Neural progenitor cell (in vitro differentiated cells): ENCODE data around the gene TFPI. TPM values are rescaled to one million over a fixed set of nuclear protein-coding genes. Genes with fewer than 3 reads are reported as not detected.
A peak's percentile ranks its signal among the peaks of the same experiment; 100 is the strongest.

Source experiments
- DNase-seq: peaks from one replicate; pipeline ENCODE4 v3.0.0-alpha.2; 2016; ENCODE audit warnings: low spot score
- H2AFZ ChIP-seq: fragments of 200-600 bp; sonication (generic); replicated peaks from 2 replicates; pipeline ENCODE4 v1.6.1; 2016; ENCODE audit warnings: antibody characterized with exemption
- H3F3A ChIP-seq: fragments of 200-600 bp; sonication (generic); 2 replicates; pipeline ENCODE4 v1.6.1; 2016; ENCODE audit warnings: antibody characterized with exemption, low read depth
- H3K27ac ChIP-seq: fragments of 200-600 bp; sonication (generic); 2 replicates; pipeline ENCODE4 v1.5.1; 2016; ENCODE audit warnings: mild to moderate bottlenecking
- H3K27me3 ChIP-seq: fragments of 200-600 bp; sonication (generic); 2 replicates; pipeline ENCODE4 v1.6.1; 2016; ENCODE audit warnings: mild to moderate bottlenecking, moderate library complexity
- H3K36me3 ChIP-seq: fragments of 200-600 bp; sonication (generic); 2 replicates; pipeline ENCODE4 v1.5.1; 2016
- H3K4me1 ChIP-seq: fragments of 200-600 bp; sonication (generic); 2 replicates; pipeline ENCODE4 v1.6.1; 2016; ENCODE audit warnings: mixed run types
- H3K4me2 ChIP-seq: fragments of 200-600 bp; sonication (generic); 2 replicates; pipeline ENCODE4 v1.6.1; 2016
- H3K4me3 ChIP-seq: fragments of 200-600 bp; sonication (generic); 2 replicates; pipeline ENCODE4 v1.5.1; 2016
- H3K79me2 ChIP-seq: fragments of 200-600 bp; sonication (generic); 2 replicates; pipeline ENCODE4 v1.6.1; 2016; ENCODE audit warnings: low read depth
- H3K9ac ChIP-seq: fragments of 200-600 bp; sonication (generic); 2 replicates; pipeline ENCODE4 v1.6.1; 2016
- H3K9me3 ChIP-seq: fragments of 200-600 bp; sonication (generic); 2 replicates; pipeline ENCODE4 v1.5.1; 2016; ENCODE audit warnings: low read depth
- H4K20me1 ChIP-seq: fragments of 200-600 bp; sonication (generic); 2 replicates; pipeline ENCODE4 v1.6.1; 2016; ENCODE audit warnings: low read depth
- H3K27ac Mint-ChIP-seq: 3 replicates; pipeline ENCODE4 v1.8.0; 2021; ENCODE audit warnings: mixed read lengths
- H3K27me3 Mint-ChIP-seq: 2 replicates; pipeline ENCODE4 v1.8.0; 2022; ENCODE audit warnings: low read depth, mild to moderate bottlenecking, inconsistent platforms, moderate library complexity, mixed read lengths; ENCODE audit not compliant: insufficient read depth
- H3K36me3 Mint-ChIP-seq: 3 replicates; pipeline ENCODE4 v1.8.0; 2021; ENCODE audit warnings: mixed read lengths
- H3K4me1 Mint-ChIP-seq: 3 replicates; pipeline ENCODE4 v1.8.0; 2021; ENCODE audit warnings: mixed read lengths
- H3K4me3 Mint-ChIP-seq: 3 replicates; pipeline ENCODE4 v1.8.0; 2021; ENCODE audit warnings: mild to moderate bottlenecking, moderate library complexity, mixed read lengths
- H3K9me3 Mint-ChIP-seq: 3 replicates; pipeline ENCODE4 v1.8.0; 2020; ENCODE audit warnings: mixed read lengths
- CTCF ChIP-seq: fragments of 200-600 bp; sonication (generic); IDR thresholded peaks from 2 replicates; pipeline ENCODE4 v1.5.1; 2017; ENCODE audit warnings: antibody characterized with exemption, mild to moderate bottlenecking
- EZH2 ChIP-seq: fragments of 200-600 bp; sonication (generic); IDR thresholded peaks from 2 replicates; pipeline ENCODE4 v1.6.1; 2017; ENCODE audit warnings: antibody characterized with exemption, mild to moderate bottlenecking, moderate library complexity
- EZH2phosphoT487 ChIP-seq: fragments of 200-600 bp; sonication (generic); IDR thresholded peaks from 2 replicates; pipeline ENCODE4 v1.6.1; 2017; ENCODE audit warnings: antibody characterized with exemption
- total RNA-seq: library from RNA; depleted of rRNA; stranded (reverse); fragments of >200 nt; gene quantifications from 2 replicates; pipeline ENCODE4 v1.2.3, GENCODE V29; 2015; ENCODE audit warnings: low replicate concordance

TFPI gene
- total RNA-seq, 1 donor from 2014 or later = 16.6 TPM

- TF ChIP-seq EZH2 (no peak), EZH2phosphoT487 (no peak), CTCF (no peak)
- Histone ChIP-seq H3K79me2 (no peaks in the 10 kb centered on the region), H3F3A (no peaks in the 10 kb centered on the region), H3K27me3 (no peaks in the 10 kb centered on the region), H4K20me1 (no peaks in the 10 kb centered on the region), H3K9me3 (no peaks in the 10 kb centered on the region), H3K9ac (no peak overlapping the region), H3K4me3 (no peak overlapping the region), H3K4me2 (no peak overlapping the region), H3K27ac (no peak overlapping the region), H3K36me3 (no peaks in the 10 kb centered on the region), H2AFZ (no peak overlapping the region), H3K4me1 (no peaks in the 10 kb centered on the region)
- Mint-ChIP-seq H3K4me3 (no peak overlapping the region), H3K27ac (no peak overlapping the region), H3K27me3 (no peaks in the 10 kb centered on the region), H3K9me3 (no peaks in the 10 kb centered on the region), H3K4me1 (no peaks in the 10 kb centered on the region), H3K36me3 (no peaks in the 10 kb centered on the region)
- peak; percentile 32 for DNase-seq
Observed at GRCh38 chr2:187438455-187438854, 115.8 kb downstream of the TFPI start.

GRCh38 chr2:187435756-187436155, 118.5 kb downstream of the TFPI start:
- H3K36me3 ChIP-seq = no peaks in the 10 kb centered on the region
- no peaks in the 10 kb centered on the region for H3K9me3 Mint-ChIP-seq
- H3K9me3 ChIP-seq = no peaks in the 10 kb centered on the region
- no peaks in the 10 kb centered on the region for H3K4me1 ChIP-seq
- no peak overlapping the region for H3K4me3 ChIP-seq
- no peaks in the 10 kb centered on the region for H3K4me1 Mint-ChIP-seq
- no peaks in the 10 kb centered on the region for H3K36me3 Mint-ChIP-seq
- H3K27ac Mint-ChIP-seq = no peak overlapping the region
- no peak for DNase-seq
- H3K4me2 ChIP-seq = no peak overlapping the region
- H3K27me3 Mint-ChIP-seq = no peaks in the 10 kb centered on the region
- TF ChIP-seq CTCF = no peak
- no peak for TF ChIP-seq EZH2
- no peak for TF ChIP-seq EZH2phosphoT487
- no peaks in the 10 kb centered on the region for H3K79me2 ChIP-seq
- H3K27ac ChIP-seq = no peak overlapping the region
- H3F3A ChIP-seq = no peaks in the 10 kb centered on the region
- no peak overlapping the region for H3K4me3 Mint-ChIP-seq
- H2AFZ ChIP-seq = no peak overlapping the region
- no peaks in the 10 kb centered on the region for H4K20me1 ChIP-seq
- H3K27me3 ChIP-seq = no peaks in the 10 kb centered on the region
- H3K9ac ChIP-seq = no peak overlapping the region

- DNase-seq = no peak
- peaks cover 2% of the 10 kb centered on the region for H3K4me1 Mint-ChIP-seq
- no peaks in the 10 kb centered on the region for H3K79me2 ChIP-seq
- H3K27ac ChIP-seq = no peak overlapping the region
- no peaks in the 10 kb centered on the region for H3F3A ChIP-seq
- H3K4me3 Mint-ChIP-seq = no peak overlapping the region
- H3K27me3 Mint-ChIP-seq = no peaks in the 10 kb centered on the region
- H3K9me3 ChIP-seq = no peaks in the 10 kb centered on the region
- H4K20me1 ChIP-seq = no peaks in the 10 kb centered on the region
- H3K9ac ChIP-seq = no peak overlapping the region
- H3K4me3 ChIP-seq = no peak overlapping the region
- no peaks in the 10 kb centered on the region for H3K36me3 Mint-ChIP-seq
- no peaks in the 10 kb centered on the region for H3K36me3 ChIP-seq
- no peak overlapping the region for H3K27ac Mint-ChIP-seq
- TF ChIP-seq CTCF = no peak
- no peak for TF ChIP-seq EZH2phosphoT487
- TF ChIP-seq EZH2 = no peak
- H3K9me3 Mint-ChIP-seq = no peaks in the 10 kb centered on the region
- H3K27me3 ChIP-seq = no peaks in the 10 kb centered on the region
- H3K4me2 ChIP-seq = no peak overlapping the region
- H3K4me1 ChIP-seq = no peaks in the 10 kb centered on the region
- H2AFZ ChIP-seq = no peak overlapping the region
Observed at GRCh38 chr2:187435078-187435477, 119.2 kb downstream of the TFPI start.
